ENCODE data around the gene TUFT1.

GRCh38 chr1:151620286-151620685, 80.2 kb downstream of the TUFT1 start:
- no peak for TF ChIP-seq CTCF (IDR thresholded peaks at IDR 0.05)
- TF ChIP-seq POLR2A (IDR thresholded peaks at IDR 0.05), result no peak

Data from heart left ventricle (tissue), 13 donors.